Stimulated activated CD8-positive, alpha-beta memory T cell treated with anti-CD3 and anti-CD28 coated beads, Interleukin-2, amount 100 ng/mL, for 48 hours (primary cell): ENCODE results near the gene VPS9D1.

ENCODE experiments used
- DNase-seq, 2 donors: peaks; one replicate each; pipeline ENCODE4 v3.0.0-alpha.2; 2020; ENCODE audit warnings: low read depth in 2 of 2

VPS9D1 gene, protein sequence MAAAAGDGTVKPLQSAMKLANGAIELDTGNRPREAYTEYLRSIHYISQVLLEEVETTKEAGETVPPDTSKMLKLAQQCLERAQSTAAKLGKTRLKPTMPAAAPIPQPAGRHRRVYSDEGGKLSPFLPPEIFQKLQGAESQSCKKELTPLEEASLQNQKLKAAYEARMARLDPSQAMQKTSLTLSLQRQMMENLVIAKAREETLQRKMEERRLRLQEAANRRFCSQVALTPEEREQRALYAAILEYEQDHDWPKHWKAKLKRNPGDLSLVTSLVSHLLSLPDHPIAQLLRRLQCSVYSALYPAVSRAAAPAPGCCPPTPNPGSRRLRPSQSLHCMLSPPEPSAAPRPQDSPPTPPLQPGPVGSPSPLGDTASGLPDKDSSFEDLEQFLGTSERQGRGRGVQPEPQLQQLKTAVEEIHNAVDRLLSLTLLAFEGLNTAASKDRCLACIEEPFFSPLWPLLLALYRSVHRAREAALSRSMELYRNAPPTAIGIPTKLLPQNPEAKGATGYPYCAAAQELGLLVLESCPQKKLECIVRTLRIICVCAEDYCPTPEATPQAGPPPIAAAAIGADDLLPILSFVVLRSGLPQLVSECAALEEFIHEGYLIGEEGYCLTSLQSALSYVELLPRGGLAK

DNA sequence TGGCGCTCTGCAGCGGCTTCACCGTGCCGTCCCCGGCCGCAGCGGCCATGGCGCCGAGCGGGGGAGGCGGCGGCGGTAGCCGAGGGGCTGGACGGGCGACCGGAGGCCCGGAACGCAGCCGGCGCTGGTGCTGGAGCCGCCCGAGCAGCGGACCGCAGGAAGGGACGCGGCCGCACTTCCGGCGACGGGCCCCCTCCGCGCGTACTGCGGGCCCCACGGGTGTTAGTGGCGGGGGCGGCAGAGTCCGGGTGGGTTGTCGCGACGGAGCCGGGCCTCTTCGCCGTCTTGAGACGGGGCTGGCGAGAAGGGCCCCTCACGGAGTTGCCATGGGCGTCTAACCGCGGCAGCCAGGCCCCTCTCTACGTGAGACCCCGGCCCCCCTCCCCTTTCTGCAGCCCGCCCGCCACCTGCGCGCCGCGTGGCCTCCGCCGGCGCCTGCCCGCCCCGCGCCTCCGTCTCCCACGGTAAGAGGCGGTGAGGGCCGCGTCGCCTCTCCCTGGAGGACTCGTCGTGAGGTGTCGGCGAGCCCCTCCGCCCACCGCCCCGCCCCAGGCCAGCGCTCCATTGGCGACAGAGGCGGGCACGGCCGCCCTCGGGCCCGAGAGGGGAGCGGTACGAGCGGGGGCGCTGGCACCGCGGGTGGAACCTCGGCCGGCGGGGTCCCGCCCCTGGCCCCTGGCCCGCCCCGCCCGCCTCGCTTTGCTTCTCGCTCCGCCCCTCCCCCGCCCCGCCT is at the start of gene VPS9D1, which contains the start of gene ZNF276:
TSS of gene VPS9D1 (minus strand) at position 86 of the 733 bp plus-strand sequence. CDS start at position 49, 37 bp downstream.
TSS of gene ZNF276 (plus strand) at position 725 of the 733 bp plus-strand sequence. CDS start 104 bp downstream, outside the sequence.
- peak; percentile 77 to 83 for DNase-seq

DNA sequence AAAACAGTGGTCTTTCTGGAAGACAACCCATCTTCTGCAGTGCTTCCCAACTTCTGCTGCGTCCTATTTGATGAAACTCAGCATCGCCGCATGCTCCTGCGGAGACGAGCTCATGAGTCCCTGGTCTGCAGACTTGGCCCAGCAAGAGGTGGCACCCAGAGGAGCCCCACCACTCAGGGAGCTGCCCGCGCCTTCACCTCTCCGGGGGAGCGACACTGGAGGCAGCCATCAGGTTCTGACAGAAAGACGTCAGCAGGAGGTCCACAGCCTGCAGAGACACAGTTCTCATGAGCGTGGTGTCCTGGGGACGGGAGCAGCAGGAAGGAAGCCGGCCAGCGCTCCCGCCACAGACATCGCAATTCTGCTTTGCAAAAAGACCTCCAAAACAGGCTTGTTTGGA is 49.7 kb upstream of the VPS9D1 start:
- no peak for DNase-seq

- DNase-seq: no peak
These were observed 44.7 kb upstream of the VPS9D1 start for GRCh38 chr16:89765292-89765830.

DNA sequence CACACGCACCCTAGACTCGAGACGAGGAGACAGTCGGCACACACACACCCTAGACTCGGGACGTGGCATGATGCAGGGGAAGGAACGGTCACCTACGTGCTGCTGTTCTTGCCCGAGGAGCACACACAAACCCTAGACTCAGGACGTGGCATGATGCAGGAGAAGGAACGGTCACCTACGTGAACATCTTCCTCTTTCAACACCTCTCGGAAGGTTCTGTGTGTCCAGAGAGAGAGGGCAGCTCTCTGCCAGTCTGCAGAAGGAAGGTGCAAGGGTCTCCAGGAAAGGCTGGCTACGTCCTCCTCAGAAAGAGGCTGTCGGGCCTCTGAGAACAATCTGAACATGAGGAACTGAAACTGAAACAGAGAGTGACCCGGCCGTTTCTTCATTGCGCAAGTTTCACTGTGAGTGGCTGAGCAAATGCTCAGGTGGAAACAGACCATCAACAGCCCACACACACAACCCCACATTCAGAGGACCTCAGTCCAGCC is 44.1 kb upstream of the VPS9D1 start:
- DNase-seq: peak; percentile 15 to 27

GRCh38 chr16:89761304-89761922 is 40.7 kb upstream of the VPS9D1 start:
- DNase-seq: no peak

DNA sequence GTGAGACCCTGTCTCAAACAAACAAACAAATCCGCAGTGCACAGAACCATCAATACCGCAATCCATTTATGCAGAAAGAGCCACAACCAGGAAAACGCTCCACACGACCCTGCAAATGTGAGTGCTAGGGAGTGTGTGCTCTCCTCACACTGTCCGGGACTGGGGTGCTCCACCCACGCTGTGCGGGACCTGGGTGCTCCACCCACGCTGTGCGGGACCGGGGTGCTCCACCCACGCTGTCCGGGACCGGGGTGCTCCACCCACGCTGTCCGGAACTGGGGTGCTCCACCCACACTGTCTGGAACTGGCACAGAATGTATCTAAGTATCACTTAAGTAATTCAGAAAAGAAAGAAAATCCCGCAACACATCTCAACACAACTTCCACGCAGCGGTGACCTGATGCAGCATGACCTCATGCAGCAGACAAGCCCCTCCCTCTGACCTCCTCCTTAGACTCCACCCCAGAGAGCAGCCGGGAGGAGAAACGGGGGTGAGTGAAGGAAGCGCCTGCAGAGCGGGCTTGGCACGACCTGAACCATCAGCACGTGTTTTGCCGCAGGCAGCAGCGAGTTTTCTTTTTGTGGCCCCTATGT is 39.1 kb upstream of the VPS9D1 start:
- no peak for DNase-seq

DNA sequence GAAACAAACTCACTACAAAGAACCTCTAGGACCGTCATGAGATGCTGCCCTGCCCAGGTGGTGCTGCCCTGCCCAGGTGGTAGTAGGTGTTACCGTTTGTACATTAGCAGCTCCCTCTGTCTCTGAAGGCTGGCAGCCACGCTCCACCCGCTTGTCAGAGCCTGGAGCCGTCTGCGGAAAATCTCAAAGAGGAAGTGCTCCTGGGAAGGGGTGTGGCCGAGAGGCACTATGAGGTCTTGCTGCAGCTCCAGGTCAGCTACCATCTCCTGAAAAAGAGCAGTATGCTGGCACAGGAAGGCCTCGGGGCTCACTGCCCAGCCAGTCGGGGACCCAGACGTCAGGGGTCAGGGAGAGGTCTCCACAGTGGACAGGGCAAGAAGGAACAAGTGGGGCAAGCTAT is 28.9 kb upstream of the VPS9D1 start:
- no peak for DNase-seq

GRCh38 chr16:89748921-89749320 is 28.2 kb upstream of the VPS9D1 start:
- DNase-seq: no peak

- DNase-seq: no peak
These were observed 27.4 kb upstream of the VPS9D1 start for GRCh38 chr16:89748076-89748475.

DNA sequence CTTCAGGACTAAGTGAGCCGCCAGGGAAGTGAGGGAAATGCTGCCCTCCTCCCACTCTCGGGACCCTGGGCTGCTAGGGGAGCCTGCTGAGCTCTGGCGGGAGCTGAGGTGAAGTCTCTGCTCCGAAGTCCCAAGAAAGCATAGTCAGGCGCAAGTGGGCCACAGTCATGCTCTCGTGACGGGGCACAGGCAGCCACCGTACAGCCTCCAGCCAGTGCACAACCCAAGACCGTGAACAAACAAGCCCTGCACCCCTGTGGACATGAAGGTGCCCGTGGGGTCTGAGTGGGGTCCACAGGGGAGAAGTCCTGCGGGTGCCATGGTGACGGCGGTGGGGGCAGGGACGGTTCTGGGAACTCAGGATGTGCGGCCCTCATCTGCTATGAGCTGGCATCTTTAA is 25.3 kb upstream of the VPS9D1 start:
- DNase-seq: no peak

DNA sequence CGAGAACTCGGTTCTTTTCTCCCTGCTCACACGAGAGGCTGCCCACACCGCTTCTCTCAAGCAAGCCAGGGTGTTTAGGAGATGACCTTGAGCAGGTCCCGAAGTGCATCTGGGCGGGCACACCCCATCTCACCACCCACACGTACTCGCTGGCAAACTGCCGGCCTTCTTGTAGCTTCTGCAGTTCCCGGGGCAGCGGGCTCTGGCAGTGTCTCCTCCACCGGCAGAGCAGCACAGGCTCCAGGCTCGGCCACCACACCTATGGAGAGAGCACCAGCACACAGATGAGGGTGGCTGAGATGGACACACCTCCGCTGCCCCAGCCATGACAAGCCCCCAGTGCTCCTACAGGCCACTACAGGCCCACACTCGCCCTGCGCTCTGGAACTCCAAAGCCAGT is 24.1 kb upstream of the VPS9D1 start:
- no peak for DNase-seq

DNA sequence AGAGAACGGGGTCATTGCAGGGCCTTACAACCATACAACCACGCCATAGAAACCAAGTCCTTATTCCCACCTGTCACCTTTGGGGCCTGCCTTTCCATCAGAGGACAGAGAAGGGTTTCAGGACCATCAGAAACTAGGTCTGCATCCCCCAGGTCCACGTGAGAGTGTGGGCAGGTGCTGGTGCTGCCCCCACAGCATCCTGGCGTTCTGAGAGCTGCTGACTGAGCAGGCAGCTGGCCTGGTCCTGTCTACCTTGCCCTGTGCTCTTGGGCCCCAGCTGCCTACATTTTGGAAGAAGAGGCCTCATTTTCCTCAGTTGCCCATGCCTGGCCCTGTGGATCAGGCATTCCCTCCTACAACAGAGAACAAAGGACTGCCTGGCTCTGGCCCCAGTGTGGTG is 22.2 kb upstream of the VPS9D1 start:
- no peak for DNase-seq

- no peak for DNase-seq
These were observed 20.8 kb upstream of the VPS9D1 start for GRCh38 chr16:89741342-89742014.

GRCh38 chr16:89739383-89739782 is 18.7 kb upstream of the VPS9D1 start:
- no peak for DNase-seq

- DNase-seq: no peak
These were observed 18.0 kb upstream of the VPS9D1 start for GRCh38 chr16:89738538-89739317.

- DNase-seq: no peak
These were observed 17.3 kb upstream of the VPS9D1 start for GRCh38 chr16:89738072-89738377.

DNA sequence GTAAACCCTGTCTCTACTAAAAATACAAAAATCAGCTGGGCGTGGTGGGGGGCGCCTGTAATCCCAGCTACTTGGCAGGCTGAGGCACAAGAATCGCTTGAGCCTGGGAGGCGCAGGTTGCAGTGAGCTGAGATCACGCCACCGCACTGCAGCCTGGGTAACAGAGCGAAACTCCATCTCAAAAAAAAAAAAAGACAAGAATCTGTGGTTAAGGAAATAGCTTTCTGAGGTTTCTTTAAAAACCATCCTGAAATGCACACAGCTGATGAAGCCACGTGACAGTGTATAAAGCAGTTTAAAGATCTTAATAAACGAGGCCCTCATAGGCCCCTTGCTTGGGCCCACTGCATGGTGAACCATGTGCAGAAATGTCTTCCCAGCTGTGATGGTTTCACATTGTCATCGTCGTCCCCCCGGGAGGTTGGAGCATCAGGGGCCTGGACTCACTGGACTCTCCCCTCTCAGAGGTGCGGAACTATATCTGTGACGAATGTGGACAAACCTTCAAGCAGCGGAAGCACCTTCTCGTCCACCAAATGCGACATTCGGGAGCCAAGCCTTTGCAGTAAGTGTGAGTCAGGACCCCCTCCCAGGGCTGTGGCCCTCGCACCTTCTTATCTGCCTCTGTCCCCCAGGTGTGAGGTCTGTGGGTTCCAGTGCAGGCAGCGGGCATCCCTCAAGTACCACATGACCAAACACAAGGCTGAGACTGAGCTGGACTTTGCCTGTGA is 16.8 kb upstream of the VPS9D1 start:
- no peak for DNase-seq

DNA sequence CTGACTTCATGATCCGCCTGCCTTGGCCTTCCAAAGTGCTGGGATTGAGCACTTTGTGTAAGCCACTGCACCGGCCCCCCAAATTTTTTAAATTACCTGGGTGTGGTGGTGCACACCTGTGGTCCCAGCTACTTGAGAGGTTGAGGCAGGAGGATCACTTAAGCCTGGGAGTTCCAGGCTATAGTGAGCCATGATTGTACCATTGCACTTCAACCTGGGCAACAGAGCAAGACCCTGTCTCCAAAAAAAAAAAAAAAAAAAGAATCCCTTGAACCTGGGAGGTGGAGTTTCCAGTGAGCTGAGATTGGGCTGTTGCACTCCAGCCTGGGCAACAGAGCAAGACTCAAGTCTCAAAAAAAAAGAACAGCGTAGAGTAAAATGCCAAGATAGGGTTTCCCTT is 15.9 kb upstream of the VPS9D1 start:
- DNase-seq: no peak

- DNase-seq: no peak
These were observed 13.1 kb upstream of the VPS9D1 start for GRCh38 chr16:89733792-89734191.
